Measurements from ENCODE around the gene PDLIM1.

Gene PDLIM1

GRCh38 chr10:95290461-95291364 is at the start of gene PDLIM1:
Gene PDLIM1 (minus strand): TSS chr10:95291003. CDS start chr10:95290915, 88 bp downstream.
- DNase-seq, result no peak

- DNase-seq, result no peak
Observed at GRCh38 chr10:95339863-95340262, 49.1 kb upstream of the PDLIM1 start.

- peak in 7 of 56 donors; percentile 11 to 50 (median 29) for DNase-seq
Observed at GRCh38 chr10:95337423-95338160, 46.8 kb upstream of the PDLIM1 start.

GRCh38 chr10:95336702-95337101 is 45.9 kb upstream of the PDLIM1 start:
- no peak for DNase-seq

GRCh38 chr10:95335933-95336699 is 45.3 kb upstream of the PDLIM1 start:
- DNase-seq, result no peak

GRCh38 chr10:95334805-95335144 is 44.0 kb upstream of the PDLIM1 start:
- DNase-seq, result no peak

- DNase-seq, result no peak
Observed at GRCh38 chr10:95333997-95334804, 43.4 kb upstream of the PDLIM1 start.

GRCh38 chr10:95332666-95333249 is 42.0 kb upstream of the PDLIM1 start:
- DNase-seq, result peak in 4 of 56 donors; percentile 6 to 19 (median 9)

GRCh38 chr10:95331596-95332130 is 40.9 kb upstream of the PDLIM1 start:
- DNase-seq, result no peak

GRCh38 chr10:95330966-95331453 is 40.2 kb upstream of the PDLIM1 start:
- no peak for DNase-seq

- DNase-seq, result no peak
Observed at GRCh38 chr10:95329296-95329695, 38.5 kb upstream of the PDLIM1 start.

GRCh38 chr10:95328013-95328412 is 37.2 kb upstream of the PDLIM1 start:
- no peak for DNase-seq

GRCh38 chr10:95327367-95327766 is 36.6 kb upstream of the PDLIM1 start:
- DNase-seq, result no peak

- no peak for DNase-seq
Observed at GRCh38 chr10:95326396-95326795, 35.6 kb upstream of the PDLIM1 start.

GRCh38 chr10:95325863-95326262 is 35.1 kb upstream of the PDLIM1 start:
- DNase-seq, result no peak

GRCh38 chr10:95324436-95325268 is 33.8 kb upstream of the PDLIM1 start:
- no peak for DNase-seq

GRCh38 chr10:95321554-95322301 is 30.9 kb upstream of the PDLIM1 start:
- no peak for DNase-seq

- no peak for DNase-seq
Observed at GRCh38 chr10:95319239-95319638, 28.4 kb upstream of the PDLIM1 start.
